NOMO-1 treated with DMSO at 0.1 percent for 48 hours (cell line): ENCODE results near the gene CUX1.
"Not testable (repeated sequence)": the region's sequence is repeated elsewhere in the genome, so short reads cannot be mapped to it uniquely, and the experiment has no call there.

Source experiments
- DNase-seq: peaks from one replicate; lab custom pipeline; 2025; ENCODE audit not compliant: unreplicated experiment; lab: John Stamatoyannopoulos, UW

The CUX1 gene

DNA sequence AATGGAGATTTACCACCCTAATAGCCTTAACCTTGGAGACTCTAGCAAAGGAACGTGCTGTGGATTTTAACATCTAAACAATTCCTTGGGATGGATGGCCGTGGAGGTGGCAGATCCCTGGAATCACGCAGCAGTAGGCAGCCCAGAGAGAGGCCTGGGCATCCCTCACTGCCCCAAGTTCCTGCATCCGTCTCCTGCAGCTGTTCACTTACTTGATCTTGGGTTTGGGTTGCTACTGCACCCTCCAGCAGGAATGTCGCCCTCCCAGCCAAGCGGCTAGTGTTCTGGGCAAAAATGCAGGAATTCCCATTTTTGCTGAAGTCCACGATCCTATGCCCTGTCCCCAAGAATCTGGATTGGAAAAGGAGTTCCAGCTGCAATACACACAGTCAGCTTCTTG is 302.5 kb downstream of the CUX1 start:
- no peak for DNase-seq

DNA sequence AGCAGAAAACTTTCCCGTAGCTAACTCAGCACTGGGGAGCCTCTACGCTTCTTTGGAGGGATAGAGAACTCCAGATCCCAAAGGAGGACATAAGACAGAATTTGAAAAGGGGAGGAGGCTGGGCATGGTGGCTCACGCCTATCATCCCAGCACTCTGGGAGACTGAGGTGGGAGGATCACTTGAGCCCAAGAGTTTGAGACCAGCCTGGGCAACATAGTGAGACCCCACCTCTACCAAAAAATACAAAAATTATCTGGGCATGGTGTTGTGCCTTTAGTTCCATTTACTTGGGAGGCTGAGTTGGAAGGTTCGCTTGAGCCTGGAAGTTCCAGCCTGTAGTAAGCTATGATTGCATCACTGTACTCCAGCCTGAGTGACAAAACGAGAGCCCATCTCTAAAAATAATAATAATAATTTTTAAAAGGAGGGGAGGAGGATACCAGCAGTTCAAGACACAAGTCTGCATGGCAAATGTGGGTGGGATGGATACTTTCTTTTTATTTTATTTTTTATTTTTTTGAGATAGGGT is 303.3 kb downstream of the CUX1 start:
- DNase-seq, result no peak

DNA sequence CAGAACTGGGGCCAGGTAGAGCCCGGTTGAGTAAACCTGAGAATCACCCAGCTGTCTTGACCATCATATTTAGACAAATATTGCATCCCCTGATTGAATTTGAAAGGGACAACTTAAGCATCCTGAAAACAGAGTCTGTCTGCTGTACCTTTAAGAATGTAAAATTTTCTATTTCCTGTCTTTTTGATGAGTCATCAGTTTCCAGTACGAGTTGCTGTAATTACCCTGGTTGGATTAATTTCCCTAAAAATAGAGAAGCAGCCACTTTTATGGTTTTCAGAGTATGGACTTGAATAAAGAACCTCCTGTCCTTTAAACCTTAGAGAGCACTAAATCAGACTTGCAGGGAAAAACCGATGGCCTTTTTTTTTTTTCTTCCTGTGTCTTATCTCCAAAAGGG is 304.6 kb downstream of the CUX1 start:
- peak; percentile 98 for DNase-seq

DNA sequence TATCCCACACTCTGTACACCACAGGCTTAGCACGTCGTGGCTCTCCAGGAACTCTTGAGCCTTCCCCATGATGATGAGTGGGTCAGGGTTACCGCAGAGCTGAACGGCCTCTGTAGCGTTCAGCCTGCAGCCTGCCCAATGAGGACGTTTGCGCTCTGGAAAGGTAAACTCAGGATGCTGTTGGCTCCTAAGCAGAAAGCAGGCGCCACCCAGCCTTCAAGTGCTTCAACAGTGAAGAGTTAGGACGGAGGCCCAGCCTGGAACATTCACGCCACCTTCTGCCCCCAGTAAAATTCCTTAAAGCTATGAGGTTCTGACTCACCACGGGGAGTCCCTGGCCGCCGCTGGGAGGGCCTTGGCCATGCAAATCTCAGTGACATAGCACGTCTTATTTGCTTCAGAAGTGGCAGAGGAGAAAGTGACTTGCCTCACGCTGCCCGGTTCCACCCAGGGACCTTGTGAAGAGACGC is 307.7 kb downstream of the CUX1 start:
- no peak for DNase-seq

DNA sequence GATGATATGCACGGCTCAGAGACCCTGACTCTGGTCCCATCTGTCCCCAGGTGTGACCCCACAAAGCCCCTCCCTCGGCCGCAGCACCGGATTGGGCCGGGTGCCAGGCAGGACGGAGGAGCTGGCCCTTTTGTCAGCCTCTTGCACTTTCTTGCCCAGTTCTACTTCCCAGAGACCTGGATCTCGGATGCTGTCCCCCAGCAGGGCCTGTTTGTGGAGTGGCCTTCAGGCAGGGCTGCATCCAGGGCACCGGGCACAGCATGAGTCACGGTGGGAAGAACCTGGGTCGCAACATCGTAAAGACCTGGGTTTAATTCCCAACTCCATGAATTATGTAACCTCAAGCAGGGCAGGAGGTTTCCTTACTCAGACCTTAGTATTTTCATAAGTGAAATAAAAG is 310.9 kb downstream of the CUX1 start:
- DNase-seq, result no peak

DNA sequence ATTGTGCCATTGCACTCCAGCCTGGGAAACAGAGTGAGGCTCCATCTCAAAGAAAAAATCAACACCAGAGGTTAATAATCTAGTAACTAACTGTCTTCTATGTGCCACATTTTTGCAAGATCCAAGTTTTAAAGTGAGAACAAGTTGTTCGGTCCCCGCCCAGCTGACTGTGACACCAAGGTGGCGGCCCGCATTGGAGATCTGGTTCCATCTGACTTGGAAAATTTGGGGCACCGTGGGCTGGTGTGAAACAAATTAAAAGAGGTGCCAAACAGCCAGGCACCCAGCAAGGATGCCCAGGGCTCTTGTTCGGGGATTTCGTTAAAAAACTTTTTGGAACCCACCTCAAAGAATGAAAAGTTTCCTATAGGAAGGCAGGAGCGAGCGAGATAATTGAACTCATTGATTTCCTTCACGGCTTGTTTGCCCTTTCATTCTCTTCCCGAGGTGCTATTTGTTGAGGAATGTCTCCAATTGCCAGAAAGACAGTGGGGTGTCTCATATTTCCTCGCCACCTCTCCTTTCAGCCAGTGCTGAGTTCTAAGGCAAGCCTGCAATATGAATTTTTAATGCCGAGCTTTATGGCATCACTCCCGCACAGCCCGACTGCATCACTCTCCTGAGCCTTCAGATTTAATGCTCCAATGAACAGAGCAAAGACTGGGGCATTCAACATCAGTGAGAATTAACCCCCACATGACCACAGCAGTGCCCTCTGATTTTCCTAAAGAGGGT is 312.4 kb downstream of the CUX1 start:
- DNase-seq, result no peak

DNA sequence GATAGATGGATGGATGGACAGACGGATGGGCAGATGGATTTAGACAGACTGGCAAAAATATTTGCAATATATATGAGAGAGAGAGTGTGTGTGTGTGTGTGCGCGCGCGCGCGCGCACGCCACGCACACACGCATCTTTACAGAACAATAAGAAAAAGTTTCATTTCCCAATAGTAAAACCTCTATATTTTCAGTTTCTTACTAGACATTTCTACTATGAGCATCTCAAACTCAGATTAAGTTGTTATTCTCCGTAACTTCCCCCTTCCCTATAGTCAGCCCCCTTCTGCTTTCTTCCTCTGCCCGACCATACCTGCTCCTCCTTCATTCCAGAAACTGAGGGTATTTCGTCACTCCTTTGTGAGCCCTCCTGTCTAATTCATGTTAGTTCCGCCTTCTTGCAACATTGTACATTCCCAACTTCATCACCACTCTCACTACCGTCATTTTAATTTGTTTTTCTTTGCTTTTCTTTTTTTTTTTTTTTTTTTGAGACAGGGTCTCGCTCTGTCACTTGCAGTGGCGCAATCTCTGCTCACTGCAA is 314.9 kb downstream of the CUX1 start:
- DNase-seq, result peak; percentile 98

DNA sequence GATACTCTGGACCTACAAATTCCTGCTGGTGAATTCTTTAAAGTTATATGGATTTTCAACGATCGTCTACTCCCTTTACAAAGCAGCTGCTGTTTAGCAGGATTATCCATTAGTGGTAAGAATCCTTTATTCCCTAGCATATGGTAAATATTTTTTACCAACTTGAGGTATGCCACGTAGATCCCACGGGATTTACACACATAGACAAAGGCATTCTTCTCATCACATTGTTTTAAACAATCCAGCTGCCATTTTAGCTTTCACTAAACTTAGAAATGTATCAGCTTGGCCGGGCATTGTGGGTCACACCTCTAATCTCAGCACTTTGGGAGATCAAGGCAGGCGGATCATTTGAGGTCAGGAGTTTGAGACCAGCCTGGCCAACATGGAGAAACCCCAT is 321.2 kb downstream of the CUX1 start:
- DNase-seq, result no peak

DNA sequence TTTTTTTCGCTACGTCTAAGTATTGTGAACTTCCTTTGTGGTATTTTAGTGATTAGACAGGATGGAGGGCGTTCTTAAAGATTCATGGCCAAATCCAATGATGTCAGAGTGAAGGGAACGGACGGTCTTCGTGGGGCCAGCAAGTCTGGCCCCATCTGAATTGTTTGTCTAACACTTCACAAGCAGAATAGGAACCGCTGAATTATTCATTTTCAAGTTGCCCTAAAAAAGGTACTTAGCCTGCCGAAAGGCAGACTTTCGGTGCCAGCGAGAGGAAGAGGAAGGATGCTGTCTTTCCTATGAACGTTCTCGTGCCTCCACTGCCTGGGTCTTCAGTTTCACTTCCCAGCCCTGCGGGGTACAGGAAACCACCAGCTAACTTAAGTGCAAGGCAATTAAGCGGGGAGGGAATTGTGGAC is 323.5 kb downstream of the CUX1 start:
- DNase-seq, result peak; percentile 99

DNA sequence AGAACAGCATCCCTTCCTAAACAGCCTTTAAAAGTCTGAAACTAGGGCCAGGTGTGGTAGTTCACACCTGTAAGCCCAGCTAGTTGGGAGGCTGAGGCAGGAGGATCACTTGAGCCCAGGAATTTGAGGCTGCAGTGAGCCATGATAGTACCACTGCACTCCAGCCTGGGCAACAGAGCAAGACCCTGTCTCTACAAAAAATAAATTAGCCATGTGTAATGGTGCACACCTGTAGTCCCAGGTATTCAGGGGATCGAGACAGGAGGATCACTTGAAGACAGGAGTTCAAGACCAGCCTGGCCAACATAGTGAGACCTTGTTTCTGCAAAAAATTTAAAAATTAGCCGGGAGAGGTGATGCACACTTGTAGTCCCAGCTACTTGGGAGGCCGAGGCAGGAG is 325.0 kb downstream of the CUX1 start:
- not testable (repeated sequence) for DNase-seq

DNA sequence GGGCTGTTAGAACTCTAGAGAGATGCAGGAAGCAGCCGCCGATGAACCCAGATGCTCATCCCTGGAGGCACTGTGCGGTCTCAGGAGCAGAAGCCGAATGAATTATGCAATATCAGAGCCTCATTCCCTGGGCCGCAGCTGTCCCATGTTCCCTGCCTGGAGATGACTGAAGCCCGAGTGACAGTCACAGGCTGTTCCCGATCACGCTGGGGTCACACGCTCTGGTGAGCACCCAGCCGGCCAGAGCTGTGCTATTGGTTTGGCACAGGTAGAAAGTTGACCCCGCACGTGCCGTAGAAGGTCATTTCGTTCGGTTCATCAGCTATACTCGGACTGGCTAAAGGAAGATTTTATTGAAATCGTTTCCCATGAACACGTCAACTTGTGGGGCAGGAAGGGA is 328.7 kb downstream of the CUX1 start:
- DNase-seq, result no peak

DNA sequence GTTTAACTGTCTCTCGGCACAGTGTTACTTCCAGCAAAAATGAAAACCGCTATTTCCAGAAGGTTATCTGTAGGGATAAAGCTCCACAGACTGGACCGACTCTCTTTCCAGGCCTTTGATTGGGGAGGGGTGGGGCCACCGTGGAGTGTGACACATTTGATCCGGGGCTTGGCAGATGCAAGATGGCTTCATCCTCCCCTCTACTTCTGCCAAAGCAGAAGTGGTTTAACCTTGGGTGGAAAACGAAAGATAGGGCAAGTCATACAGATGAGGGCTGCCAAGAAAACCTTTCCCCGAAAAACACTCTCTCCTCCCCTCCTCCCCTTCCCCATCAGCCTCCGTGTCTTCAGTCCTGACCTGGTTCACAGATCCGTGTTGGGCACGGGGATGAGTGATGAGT is 329.6 kb downstream of the CUX1 start:
- DNase-seq, result peak; percentile 89

DNA sequence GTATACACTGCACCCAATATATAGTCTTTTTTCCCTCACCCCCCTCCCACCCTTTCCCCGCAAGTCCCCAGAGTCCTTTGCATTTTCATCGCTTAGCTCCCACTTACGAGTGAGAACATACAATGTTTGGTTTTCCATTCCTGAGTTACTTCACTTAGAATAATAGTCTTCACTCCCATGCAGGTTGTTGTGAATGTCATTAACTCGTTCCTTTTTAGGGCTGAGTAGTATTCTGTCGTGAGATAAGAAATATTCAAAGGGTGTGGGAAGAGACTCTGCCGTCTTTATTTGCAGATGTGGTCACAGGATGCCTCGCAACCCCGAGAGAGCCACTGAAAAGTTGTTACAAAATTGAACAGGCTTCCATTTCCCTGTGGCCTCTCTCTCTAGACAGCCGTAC is 331.4 kb downstream of the CUX1 start:
- DNase-seq, result no peak

DNA sequence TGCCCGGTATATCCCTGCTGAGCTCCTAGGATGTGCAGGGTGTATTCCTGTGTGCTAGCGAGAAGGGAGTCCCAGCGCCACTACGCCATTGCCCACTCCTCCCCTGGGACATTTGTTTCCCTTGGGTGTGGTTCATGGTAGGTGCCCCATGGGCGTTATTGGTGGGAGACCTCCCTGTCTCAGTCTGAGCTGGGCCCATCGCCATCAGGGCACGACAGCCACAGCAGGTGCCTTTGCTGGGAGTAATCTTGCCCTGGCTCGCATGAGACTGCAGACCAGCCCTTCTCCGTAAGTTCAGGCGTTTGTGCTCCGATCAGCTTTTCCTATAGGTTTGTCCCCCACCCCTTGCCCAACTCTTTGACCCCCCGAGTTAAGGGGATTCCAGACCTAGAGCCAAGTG is 332.0 kb downstream of the CUX1 start:
- DNase-seq, result no peak

DNA sequence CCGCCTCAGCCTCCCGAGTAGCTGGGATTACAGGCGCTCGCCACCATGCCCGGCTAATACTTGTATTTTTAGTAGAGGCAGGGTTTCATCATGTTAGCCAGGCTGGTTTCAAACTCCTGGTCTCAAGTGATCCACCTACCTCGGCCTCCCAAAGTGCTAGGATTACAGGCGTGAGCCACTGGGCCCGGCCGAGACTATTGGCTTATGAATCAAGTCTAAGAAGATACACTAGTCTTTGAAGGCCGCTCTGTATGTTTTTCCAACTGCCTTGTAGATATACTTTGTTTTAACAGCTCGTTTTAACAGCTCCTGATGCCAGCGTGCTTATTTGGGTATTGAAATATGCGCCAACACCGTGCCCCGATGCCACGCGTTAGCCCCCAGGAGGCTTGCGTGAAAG is 332.8 kb downstream of the CUX1 start:
- DNase-seq, result no peak

DNA sequence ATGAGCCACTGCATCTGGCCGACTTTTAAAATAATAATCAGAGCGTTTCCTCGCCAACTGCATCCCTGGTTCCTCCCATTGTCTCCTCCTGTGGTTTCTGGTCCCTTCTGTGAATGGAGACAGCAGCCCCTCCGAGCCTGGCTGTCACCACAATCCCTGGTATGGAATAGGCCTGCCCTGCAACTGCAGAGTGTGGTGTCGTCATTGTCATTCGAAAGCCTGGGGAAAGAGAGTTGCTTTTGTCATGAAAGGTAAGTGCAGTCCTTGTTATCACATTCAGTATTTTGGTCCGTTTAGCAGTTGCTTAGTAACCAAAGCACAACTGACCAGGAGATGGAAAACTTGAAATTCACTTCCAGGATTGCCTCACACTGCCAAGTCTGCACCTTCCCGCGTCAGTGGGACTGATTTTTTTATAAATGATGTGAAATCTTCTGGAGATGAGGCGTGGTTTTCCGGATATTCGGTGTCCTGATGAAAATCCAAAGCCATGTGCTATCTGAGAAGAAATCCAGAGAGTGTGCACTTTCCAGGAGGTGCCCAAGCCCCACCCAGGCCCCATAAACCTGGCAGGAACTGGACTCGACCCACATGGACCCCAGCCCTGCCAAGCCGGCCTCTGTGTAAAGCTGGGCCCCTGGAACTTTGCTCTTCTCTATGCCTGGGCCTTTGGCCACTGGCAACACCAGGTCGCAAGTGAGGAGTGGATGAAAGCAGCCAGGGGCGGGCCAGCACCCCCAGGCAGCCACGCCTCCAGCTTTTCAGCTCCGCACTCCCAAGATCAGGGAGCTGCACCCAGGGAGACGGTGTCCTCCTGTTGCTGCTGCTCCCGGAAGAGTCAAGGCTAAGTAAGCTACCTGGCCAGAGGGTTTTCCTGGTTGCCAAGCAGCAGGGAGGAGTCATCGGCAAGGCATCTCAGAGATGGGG is 335.5 kb downstream of the CUX1 start:
- no peak for DNase-seq

DNA sequence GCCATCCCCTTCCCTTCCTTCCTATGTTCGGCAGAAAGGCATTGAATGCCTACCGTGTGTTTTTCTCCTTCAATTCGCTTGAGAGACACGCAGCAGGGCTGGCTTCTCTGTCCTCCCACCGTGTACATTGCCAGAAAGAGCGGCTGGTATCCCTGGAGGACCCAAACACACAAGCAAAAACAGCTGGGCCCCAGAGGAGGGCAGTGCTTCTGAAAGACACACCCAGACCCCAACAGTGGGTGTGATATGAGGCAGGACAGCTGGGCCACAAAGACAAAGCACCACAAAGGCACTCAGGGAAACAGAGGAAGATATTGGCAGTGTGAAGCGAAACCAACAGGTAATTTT is 336.1 kb downstream of the CUX1 start:
- DNase-seq, result no peak

DNA sequence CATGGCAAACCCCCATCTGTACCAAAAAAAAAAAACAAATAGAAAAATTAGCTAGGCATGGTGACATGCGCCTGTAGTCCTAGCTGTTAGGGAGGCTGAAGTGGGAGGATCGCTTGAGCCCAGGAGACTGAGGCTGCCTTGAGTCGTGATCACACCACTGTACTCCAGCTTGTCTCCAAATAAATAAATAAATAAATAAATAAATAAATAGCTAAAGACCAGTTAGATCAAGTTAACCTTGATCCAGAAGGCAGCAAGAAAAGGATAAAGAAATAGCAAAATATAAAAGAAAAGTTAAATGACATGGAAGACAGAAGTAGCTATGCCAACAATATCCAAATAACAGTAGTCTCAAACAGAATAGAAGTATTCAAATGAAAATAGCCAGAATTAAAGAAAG is 337.0 kb downstream of the CUX1 start:
- no peak for DNase-seq

DNA sequence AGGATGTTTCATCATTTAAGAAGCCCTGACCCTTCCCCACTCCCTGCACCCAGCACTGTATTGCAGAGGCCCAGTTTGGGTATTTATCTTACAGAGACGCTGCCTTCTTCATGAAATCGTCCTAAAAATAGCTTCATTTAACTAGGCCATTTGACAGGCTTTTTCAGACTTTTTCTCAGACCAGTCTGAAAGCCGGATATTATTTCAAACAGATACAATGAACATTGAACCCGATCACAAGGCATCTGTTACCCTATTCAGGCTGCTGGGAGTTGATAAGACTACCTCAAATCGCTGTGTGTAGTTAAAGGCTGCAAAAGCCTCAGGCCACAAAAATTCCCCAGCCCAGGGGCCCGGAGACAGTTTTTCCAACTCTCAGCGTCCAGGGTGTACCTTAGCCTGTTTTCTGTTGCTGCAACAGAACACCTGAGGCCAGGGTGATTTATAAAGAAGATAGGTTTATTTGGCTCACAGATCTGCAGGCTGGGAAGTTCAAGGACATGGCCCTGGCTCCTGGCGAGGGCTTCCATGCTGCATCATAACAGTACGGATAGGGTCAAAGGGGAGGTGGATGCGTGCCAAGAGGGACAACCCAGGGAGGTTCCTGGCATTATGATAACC is 338.5 kb downstream of the CUX1 start:
- DNase-seq, result no peak

DNA sequence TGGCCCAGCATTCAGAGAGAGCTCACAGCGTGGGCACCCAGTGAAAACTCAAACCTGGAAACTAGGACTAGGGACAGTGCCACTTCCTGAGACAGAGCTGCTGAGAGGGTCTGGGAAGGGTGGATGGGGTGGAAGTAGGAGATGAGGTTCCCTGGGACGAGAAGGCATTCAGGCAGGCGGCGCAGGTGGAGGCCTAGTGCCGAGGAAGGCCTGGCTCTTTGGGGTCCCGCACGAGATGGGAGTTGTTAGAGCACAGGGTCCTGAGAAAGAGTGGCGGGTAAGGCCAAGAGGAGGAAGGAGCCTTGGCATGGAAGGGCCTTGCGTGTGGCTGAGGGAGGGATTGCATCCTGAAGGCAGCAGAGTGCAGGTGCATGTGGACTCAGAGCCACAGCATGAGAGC is 339.4 kb downstream of the CUX1 start:
- no peak for DNase-seq

DNA sequence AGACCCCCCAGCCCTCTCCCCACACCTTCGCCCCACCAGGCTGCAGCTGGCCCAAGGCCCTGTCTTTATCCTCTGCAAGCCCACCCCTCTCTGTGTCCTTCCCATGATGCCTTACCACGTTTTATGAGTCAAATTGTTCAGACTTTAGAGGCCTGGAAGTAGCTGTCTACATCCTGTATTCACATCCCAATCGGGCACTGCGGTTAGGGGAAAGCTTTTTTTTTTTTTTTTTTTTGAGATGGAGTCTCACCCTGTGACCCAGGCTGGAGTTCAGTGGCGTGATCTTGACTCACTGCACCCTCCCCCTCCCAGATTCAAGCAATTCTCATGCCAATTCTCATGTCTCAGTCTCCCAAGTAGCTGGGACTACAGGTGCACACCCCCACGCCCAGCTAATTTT is 347.7 kb downstream of the CUX1 start:
- no peak for DNase-seq
